PC-3 (cell line): ENCODE data around the gene CSTF2T. TPM values are rescaled to one million over a fixed set of nuclear protein-coding genes. Genes with fewer than 3 reads are reported as not detected.

Experiments used
- ATAC-seq: fragments of 200-7000 bp; cut with Tn5 transposase; 2 replicates; pipeline ENCODE4 v1.9.1; 2020; ENCODE audit warnings: mild to moderate bottlenecking, moderate library complexity
- BruUV-seq: library from RNA; stranded (reverse); fragments of 400-500 nt; replicated peaks from 2 replicates; lab custom pipeline; 2021; lab: Mats Ljungman, UMichigan
- CTCF ChIA-PET: fragments of 300-600 bp; sonication (Branson Sonifier 250); formaldehyde crosslinking; loops from one replicate; lab custom pipeline; 2022; ENCODE audit warnings: antibody characterized with exemption; lab: Charles Lee
- POLR2A ChIA-PET: fragments of 300-600 bp; sonication (Branson Sonifier 250); formaldehyde crosslinking; loops from one replicate; lab custom pipeline; 2022; ENCODE audit warnings: antibody characterized with exemption; ENCODE audit not compliant: unreplicated experiment; lab: Charles Lee
- DNase-seq: peaks from one replicate; pipeline ENCODE4 v3.0.0-alpha.2; 2015
- H2AFZ ChIP-seq: fragments of 300-600 bp; sonication (generic); 2 replicates; pipeline ENCODE4 v1.6.0; 2016; ENCODE audit warnings: antibody characterized with exemption, low read length
- H3F3A ChIP-seq: fragments of 300-600 bp; sonication (generic); one replicate; pipeline ENCODE4 v1.6.0; 2017; ENCODE audit warnings: antibody characterized with exemption, low read length, control low read depth, mild to moderate bottlenecking; ENCODE audit not compliant: unreplicated experiment
- H3K27ac ChIP-seq: fragments of 300-600 bp; sonication (generic); 2 replicates; pipeline ENCODE4 v1.5.1; 2016; ENCODE audit warnings: mild to moderate bottlenecking, low read length
- H3K27me3 ChIP-seq: fragments of 300-600 bp; sonication (generic); 2 replicates; pipeline ENCODE4 v1.6.1; 2016; ENCODE audit warnings: low read length, mixed read lengths
- H3K36me3 ChIP-seq: fragments of 300-600 bp; sonication (generic); 2 replicates; pipeline ENCODE4 v1.6.1; 2016; ENCODE audit warnings: low read depth, mixed run types, low read length, mixed read lengths
- H3K4me1 ChIP-seq: fragments of 300-600 bp; sonication (generic); 2 replicates; pipeline ENCODE4 v1.5.1; 2016; ENCODE audit warnings: low read length; ENCODE audit not compliant: insufficient read depth
- H3K4me2 ChIP-seq: fragments of 300-600 bp; sonication (generic); 2 replicates; pipeline ENCODE4 v1.6.0; 2016; ENCODE audit warnings: low read length
- H3K4me3 ChIP-seq: fragments of 300-600 bp; sonication (generic); 2 replicates; pipeline ENCODE4 v1.5.1; 2016; ENCODE audit warnings: mild to moderate bottlenecking, low read length, mixed read lengths
- H3K79me2 ChIP-seq: fragments of 300-600 bp; sonication (generic); 2 replicates; pipeline ENCODE4 v1.6.1; 2017; ENCODE audit warnings: low read length, mixed read lengths
- H3K9ac ChIP-seq: fragments of 300-600 bp; sonication (generic); 2 replicates; pipeline ENCODE4 v1.6.0; 2016; ENCODE audit warnings: mild to moderate bottlenecking, low read length
- H3K9me2 ChIP-seq: fragments of 300-600 bp; sonication (generic); replicated peaks from 2 replicates; pipeline ENCODE4 v1.6.1; 2016; ENCODE audit warnings: mixed run types, low read length, mixed read lengths
- H3K9me3 ChIP-seq: fragments of 300-600 bp; sonication (generic); 2 replicates; pipeline ENCODE4 v1.6.1; 2016; ENCODE audit warnings: low read length, mixed read lengths
- H4K20me1 ChIP-seq: fragments of 300-600 bp; sonication (generic); 2 replicates; pipeline ENCODE4 v1.6.1; 2016; ENCODE audit warnings: low read length, mixed read lengths
- EZH2 ChIP-seq: fragments of 300-600 bp; sonication (generic); IDR thresholded peaks from one replicate; pipeline ENCODE4 v1.6.1; 2017; ENCODE audit warnings: antibody characterized with exemption, mild to moderate bottlenecking, low read length; ENCODE audit not compliant: unreplicated experiment
- EZH2phosphoT487 ChIP-seq: fragments of 300-600 bp; sonication (generic); IDR thresholded peaks from 2 replicates; pipeline ENCODE4 v1.6.1; 2018; ENCODE audit warnings: mild to moderate bottlenecking, antibody characterized with exemption, low read length, borderline replicate concordance
- intact Hi-C: fragments of 100-400 bp; cut with micrococcal nuclease; formaldehyde crosslinking; loops from 2 replicates; pipeline ENCODE4 v1.9.0; 2023
- total RNA-seq: library from RNA; depleted of rRNA; stranded (reverse); fragments of >200 nt; gene quantifications from 2 replicates; pipeline ENCODE4 v1.2.3, GENCODE V29; 2014
- TF ChIP-seq, protein P1 (sequence below): fragments of 300-600 bp; sonication (generic); conservative IDR thresholded peaks from 2 replicates; pipeline ENCODE4 v1.5.1; 2017; ENCODE audit warnings: antibody characterized with exemption, low read depth, mild to moderate bottlenecking, low read length

CSTF2T gene
- total RNA-seq, 1 experiment from 2014 or later = 45.2 TPM

GRCh38 chr10:51705774-51706173 is 6.4 kb upstream of the CSTF2T start:
- Histone ChIP-seq H3K79me2 (no peaks in the 10 kb centered on the region), H3K27me3 (no peaks in the 10 kb centered on the region), H3K4me1 (no peaks in the 10 kb centered on the region), H3K4me3 (no peak overlapping the region), H2AFZ (no peak overlapping the region), H3K9me2 (no peaks in the 10 kb centered on the region), H3K9ac (no peak overlapping the region), H3K4me2 (no peak overlapping the region), H3K9me3 (no peaks in the 10 kb centered on the region), H3F3A (no peaks in the 10 kb centered on the region), H4K20me1 (no peaks in the 10 kb centered on the region), H3K36me3 (no peaks in the 10 kb centered on the region), H3K27ac (no peak overlapping the region)
- DNase-seq = no peak
- TF ChIP-seq, protein P1, sequence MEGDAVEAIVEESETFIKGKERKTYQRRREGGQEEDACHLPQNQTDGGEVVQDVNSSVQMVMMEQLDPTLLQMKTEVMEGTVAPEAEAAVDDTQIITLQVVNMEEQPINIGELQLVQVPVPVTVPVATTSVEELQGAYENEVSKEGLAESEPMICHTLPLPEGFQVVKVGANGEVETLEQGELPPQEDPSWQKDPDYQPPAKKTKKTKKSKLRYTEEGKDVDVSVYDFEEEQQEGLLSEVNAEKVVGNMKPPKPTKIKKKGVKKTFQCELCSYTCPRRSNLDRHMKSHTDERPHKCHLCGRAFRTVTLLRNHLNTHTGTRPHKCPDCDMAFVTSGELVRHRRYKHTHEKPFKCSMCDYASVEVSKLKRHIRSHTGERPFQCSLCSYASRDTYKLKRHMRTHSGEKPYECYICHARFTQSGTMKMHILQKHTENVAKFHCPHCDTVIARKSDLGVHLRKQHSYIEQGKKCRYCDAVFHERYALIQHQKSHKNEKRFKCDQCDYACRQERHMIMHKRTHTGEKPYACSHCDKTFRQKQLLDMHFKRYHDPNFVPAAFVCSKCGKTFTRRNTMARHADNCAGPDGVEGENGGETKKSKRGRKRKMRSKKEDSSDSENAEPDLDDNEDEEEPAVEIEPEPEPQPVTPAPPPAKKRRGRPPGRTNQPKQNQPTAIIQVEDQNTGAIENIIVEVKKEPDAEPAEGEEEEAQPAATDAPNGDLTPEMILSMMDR = no peak
- TF ChIP-seq EZH2 = no peak
- no peak for TF ChIP-seq EZH2phosphoT487
- no TSS peak for BruUV-seq
- CTCF ChIA-PET = no interaction called here
- ATAC-seq = no peak
- POLR2A ChIA-PET = no interaction called here
- intact Hi-C loops = loop anchor here (10.0 kb wide), 1 partner anchor 509 kb away; no protein-coding TSS in a partner anchor

- POLR2A ChIA-PET = interaction anchor here (0.7 to 0.9 kb wide), 2 partner anchors 625 to 724 kb away, joined by 3 to 6 read pairs; no protein-coding TSS in a partner anchor
- CTCF ChIA-PET = interaction anchor here (0.6 kb wide), 1 partner anchor 128 kb away, joined by 3 read pairs; no protein-coding TSS in a partner anchor
- TF ChIP-seq EZH2phosphoT487 = no peak
- no peak for TF ChIP-seq EZH2
- TF ChIP-seq, protein P1 = no peak
- peak; percentile 60 for DNase-seq
- no peaks in the 10 kb centered on the region for H3F3A ChIP-seq
- ATAC-seq = peak; percentile 17
- H2AFZ ChIP-seq = peak overlapping the region; percentile 91
- H3K4me2 ChIP-seq = peak overlapping the region; percentile 86
- peaks cover 41% of the 10 kb centered on the region for H3K79me2 ChIP-seq
- H3K27ac ChIP-seq = peak overlapping the region; percentile 78
- no peaks in the 10 kb centered on the region for H3K27me3 ChIP-seq
- H3K4me3 ChIP-seq = peak overlapping the region; percentile 74
- H3K4me1 ChIP-seq = peaks cover 32% of the 10 kb centered on the region
- peaks cover 25% of the 10 kb centered on the region; the same call in 1 of the 2 replicates for H4K20me1 ChIP-seq
- no peaks in the 10 kb centered on the region for H3K9me2 ChIP-seq
- intact Hi-C loops = loop anchor here (10.0 kb wide), 1 partner anchor 514 kb away; no protein-coding TSS in a partner anchor
- BruUV-seq = TSS peak; percentile 93
- H3K9me3 ChIP-seq = no peaks in the 10 kb centered on the region
- peaks cover 21% of the 10 kb centered on the region for H3K36me3 ChIP-seq
- H3K9ac ChIP-seq = peak overlapping the region; percentile 86
Observed at GRCh38 chr10:51700228-51700817, 928 bp upstream of the CSTF2T start.

GRCh38 chr10:51699145-51699474 is 285 bp downstream of the CSTF2T start:
- H2AFZ ChIP-seq = peak overlapping the region; percentile 91
- no peaks in the 10 kb centered on the region for H3K9me3 ChIP-seq
- H3F3A ChIP-seq = no peaks in the 10 kb centered on the region
- peaks cover 21% of the 10 kb centered on the region for H3K36me3 ChIP-seq
- H4K20me1 ChIP-seq = peaks cover 25% of the 10 kb centered on the region; the same call in 1 of the 2 replicates
- H3K4me1 ChIP-seq = peaks cover 32% of the 10 kb centered on the region
- no peak for TF ChIP-seq EZH2phosphoT487
- TF ChIP-seq, protein P1 = no peak
- no peak for TF ChIP-seq EZH2
- DNase-seq = no peak
- ATAC-seq = peak; percentile 50
- peak overlapping the region; percentile 86 for H3K9ac ChIP-seq
- ChIA-PET CTCF (interaction anchor here (0.6 kb wide), 1 partner anchor 954 kb away, joined by 4 read pairs; no protein-coding TSS in a partner anchor), POLR2A (no interaction called here)
- intact Hi-C loops = loop anchor here (1.0 to 10.0 kb wide), 5 partner anchors 56 to 274 kb away; no protein-coding TSS in a partner anchor
- H3K4me2 ChIP-seq = peak overlapping the region; percentile 86
- H3K27me3 ChIP-seq = no peaks in the 10 kb centered on the region
- no peaks in the 10 kb centered on the region for H3K9me2 ChIP-seq
- peak overlapping the region; percentile 74 for H3K4me3 ChIP-seq
- H3K79me2 ChIP-seq = peaks cover 41% of the 10 kb centered on the region
- H3K27ac ChIP-seq = peak overlapping the region; percentile 78
- TSS peak; percentile 74 for BruUV-seq
